GM10847 (cell line): ENCODE measurements around the gene RSPH9.
A peak's percentile ranks its signal among the peaks of the same experiment; 100 is the strongest.

Experiments
- POLR2A ChIP-seq: IDR thresholded peaks from 2 replicates; pipeline ENCODE4 v1.6.1; 2011; ENCODE audit not compliant: insufficient read length; ENCODE audit errors: extremely low read depth

RSPH9 gene

GRCh38 chr6:43623880-43624785 lies 20.7 kb upstream of the RSPH9 start:
- TF ChIP-seq POLR2A: no peak

- TF ChIP-seq POLR2A: no peak
Observed at GRCh38 chr6:43624786-43625288, 20.0 kb upstream of the RSPH9 start.

GRCh38 chr6:43625393-43625992 lies 19.3 kb upstream of the RSPH9 start:
- TF ChIP-seq POLR2A: no peak

- no peak for TF ChIP-seq POLR2A
Observed at GRCh38 chr6:43627008-43627825, 17.6 kb upstream of the RSPH9 start.

- no peak for TF ChIP-seq POLR2A
Observed at GRCh38 chr6:43628393-43629103, 16.3 kb upstream of the RSPH9 start.

GRCh38 chr6:43629104-43629504 lies 15.7 kb upstream of the RSPH9 start, which contains the start of gene GTPBP2:
Gene GTPBP2 (minus strand): TSS chr6:43629264. CDS start chr6:43629162, 102 bp downstream.
- TF ChIP-seq POLR2A: peak; percentile 40

- peak; percentile 13 for TF ChIP-seq POLR2A
Observed at GRCh38 chr6:43629505-43630300, 15.1 kb upstream of the RSPH9 start.

GRCh38 chr6:43630980-43631619 lies 13.7 kb upstream of the RSPH9 start:
- TF ChIP-seq POLR2A: no peak

GRCh38 chr6:43634702-43635303 lies 10.0 kb upstream of the RSPH9 start:
- no peak for TF ChIP-seq POLR2A

- TF ChIP-seq POLR2A: peak; percentile 89
Observed at GRCh38 chr6:43635387-43636307, 9.2 kb upstream of the RSPH9 start, which contains the start of gene MAD2L1BP. Gene MAD2L1BP (plus strand): TSS chr6:43635840. CDS start chr6:43635876, 36 bp downstream.

GRCh38 chr6:43636308-43636659 lies 8.6 kb upstream of the RSPH9 start:
- TF ChIP-seq POLR2A: no peak
